Neural cell (in vitro differentiated cells): Measurements from ENCODE around the gene RAPGEF5.

Experiments
- EP300 ChIP-seq: fragments of 450-650 bp; conservative IDR thresholded peaks from 2 replicates; pipeline ENCODE4 v1.6.1; 2014; ENCODE audit warnings: antibody characterized with exemption, mild to moderate bottlenecking, moderate library complexity; ENCODE audit not compliant: poor library complexity, severe bottlenecking
- MXI1 ChIP-seq: fragments of 450-650 bp; conservative IDR thresholded peaks from 2 replicates; pipeline ENCODE4 v1.6.1; 2014; ENCODE audit warnings: antibody characterized with exemption, mild to moderate bottlenecking; ENCODE audit not compliant: poor library complexity, severe bottlenecking
- RAD21 ChIP-seq: fragments of 450-650 bp; conservative IDR thresholded peaks from 2 replicates; pipeline ENCODE4 v1.6.1; 2014; ENCODE audit warnings: antibody characterized with exemption, mild to moderate bottlenecking, moderate library complexity
- TF ChIP-seq, protein P1 (sequence below): IDR thresholded peaks from 2 replicates; pipeline ENCODE4 v1.6.1; 2012; ENCODE audit warnings: borderline replicate concordance
- TF ChIP-seq, protein P2 (sequence below): fragments of 450-650 bp; IDR thresholded peaks from 2 replicates; pipeline ENCODE4 v1.5.1; 2014; ENCODE audit warnings: antibody characterized with exemption, mild to moderate bottlenecking, moderate library complexity; ENCODE audit not compliant: poor library complexity, severe bottlenecking

DNA sequence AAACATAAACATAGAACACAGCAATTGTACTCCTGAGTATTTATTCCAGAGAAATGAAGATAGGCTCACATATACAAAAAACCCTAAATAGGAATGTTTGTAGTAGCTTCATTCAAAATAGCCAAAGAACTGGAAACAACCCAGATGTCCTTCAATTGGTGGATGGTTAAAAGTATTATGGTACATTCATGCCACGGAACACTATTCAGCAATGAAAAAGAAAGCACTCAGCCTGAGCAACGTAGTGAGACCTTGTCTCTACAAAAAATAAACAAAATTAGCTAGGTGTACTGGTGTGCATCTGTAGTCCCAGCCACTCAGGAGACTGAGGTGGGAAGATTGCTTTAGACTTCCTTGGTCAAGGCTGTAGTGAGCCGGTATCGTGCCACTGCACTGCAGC is 94.4 kb downstream of the RAPGEF5 start:
- TF ChIP-seq RAD21: no peak
- TF ChIP-seq, protein P1, sequence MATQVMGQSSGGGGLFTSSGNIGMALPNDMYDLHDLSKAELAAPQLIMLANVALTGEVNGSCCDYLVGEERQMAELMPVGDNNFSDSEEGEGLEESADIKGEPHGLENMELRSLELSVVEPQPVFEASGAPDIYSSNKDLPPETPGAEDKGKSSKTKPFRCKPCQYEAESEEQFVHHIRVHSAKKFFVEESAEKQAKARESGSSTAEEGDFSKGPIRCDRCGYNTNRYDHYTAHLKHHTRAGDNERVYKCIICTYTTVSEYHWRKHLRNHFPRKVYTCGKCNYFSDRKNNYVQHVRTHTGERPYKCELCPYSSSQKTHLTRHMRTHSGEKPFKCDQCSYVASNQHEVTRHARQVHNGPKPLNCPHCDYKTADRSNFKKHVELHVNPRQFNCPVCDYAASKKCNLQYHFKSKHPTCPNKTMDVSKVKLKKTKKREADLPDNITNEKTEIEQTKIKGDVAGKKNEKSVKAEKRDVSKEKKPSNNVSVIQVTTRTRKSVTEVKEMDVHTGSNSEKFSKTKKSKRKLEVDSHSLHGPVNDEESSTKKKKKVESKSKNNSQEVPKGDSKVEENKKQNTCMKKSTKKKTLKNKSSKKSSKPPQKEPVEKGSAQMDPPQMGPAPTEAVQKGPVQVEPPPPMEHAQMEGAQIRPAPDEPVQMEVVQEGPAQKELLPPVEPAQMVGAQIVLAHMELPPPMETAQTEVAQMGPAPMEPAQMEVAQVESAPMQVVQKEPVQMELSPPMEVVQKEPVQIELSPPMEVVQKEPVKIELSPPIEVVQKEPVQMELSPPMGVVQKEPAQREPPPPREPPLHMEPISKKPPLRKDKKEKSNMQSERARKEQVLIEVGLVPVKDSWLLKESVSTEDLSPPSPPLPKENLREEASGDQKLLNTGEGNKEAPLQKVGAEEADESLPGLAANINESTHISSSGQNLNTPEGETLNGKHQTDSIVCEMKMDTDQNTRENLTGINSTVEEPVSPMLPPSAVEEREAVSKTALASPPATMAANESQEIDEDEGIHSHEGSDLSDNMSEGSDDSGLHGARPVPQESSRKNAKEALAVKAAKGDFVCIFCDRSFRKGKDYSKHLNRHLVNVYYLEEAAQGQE: no peak
- TF ChIP-seq, protein P2, sequence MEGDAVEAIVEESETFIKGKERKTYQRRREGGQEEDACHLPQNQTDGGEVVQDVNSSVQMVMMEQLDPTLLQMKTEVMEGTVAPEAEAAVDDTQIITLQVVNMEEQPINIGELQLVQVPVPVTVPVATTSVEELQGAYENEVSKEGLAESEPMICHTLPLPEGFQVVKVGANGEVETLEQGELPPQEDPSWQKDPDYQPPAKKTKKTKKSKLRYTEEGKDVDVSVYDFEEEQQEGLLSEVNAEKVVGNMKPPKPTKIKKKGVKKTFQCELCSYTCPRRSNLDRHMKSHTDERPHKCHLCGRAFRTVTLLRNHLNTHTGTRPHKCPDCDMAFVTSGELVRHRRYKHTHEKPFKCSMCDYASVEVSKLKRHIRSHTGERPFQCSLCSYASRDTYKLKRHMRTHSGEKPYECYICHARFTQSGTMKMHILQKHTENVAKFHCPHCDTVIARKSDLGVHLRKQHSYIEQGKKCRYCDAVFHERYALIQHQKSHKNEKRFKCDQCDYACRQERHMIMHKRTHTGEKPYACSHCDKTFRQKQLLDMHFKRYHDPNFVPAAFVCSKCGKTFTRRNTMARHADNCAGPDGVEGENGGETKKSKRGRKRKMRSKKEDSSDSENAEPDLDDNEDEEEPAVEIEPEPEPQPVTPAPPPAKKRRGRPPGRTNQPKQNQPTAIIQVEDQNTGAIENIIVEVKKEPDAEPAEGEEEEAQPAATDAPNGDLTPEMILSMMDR: no peak
- TF ChIP-seq EP300: no peak
- TF ChIP-seq MXI1: no peak
